Measurements from ENCODE around the gene CACNA1C.

CACNA1C gene

DNA sequence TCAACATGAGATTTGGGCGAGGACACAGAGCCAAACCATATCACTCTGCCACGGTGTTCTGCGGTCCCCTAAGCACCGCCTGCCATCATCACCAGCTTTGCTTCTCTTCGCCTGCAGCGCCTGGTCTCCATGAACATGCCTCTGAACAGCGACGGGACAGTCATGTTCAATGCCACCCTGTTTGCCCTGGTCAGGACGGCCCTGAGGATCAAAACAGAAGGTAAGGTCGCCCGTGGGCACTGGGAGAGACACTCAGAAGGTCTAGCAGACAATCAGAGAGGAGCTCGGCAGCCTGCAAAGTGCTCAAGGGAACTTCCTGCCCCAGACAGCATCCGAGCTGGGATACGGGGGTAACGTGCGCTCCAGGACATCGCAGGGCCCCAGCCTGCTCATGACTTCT, 616.0 kb downstream of the CACNA1C start:
- TF ChIP-seq, protein P1, sequence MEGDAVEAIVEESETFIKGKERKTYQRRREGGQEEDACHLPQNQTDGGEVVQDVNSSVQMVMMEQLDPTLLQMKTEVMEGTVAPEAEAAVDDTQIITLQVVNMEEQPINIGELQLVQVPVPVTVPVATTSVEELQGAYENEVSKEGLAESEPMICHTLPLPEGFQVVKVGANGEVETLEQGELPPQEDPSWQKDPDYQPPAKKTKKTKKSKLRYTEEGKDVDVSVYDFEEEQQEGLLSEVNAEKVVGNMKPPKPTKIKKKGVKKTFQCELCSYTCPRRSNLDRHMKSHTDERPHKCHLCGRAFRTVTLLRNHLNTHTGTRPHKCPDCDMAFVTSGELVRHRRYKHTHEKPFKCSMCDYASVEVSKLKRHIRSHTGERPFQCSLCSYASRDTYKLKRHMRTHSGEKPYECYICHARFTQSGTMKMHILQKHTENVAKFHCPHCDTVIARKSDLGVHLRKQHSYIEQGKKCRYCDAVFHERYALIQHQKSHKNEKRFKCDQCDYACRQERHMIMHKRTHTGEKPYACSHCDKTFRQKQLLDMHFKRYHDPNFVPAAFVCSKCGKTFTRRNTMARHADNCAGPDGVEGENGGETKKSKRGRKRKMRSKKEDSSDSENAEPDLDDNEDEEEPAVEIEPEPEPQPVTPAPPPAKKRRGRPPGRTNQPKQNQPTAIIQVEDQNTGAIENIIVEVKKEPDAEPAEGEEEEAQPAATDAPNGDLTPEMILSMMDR (conservative IDR thresholded peaks at IDR 0.05), result no peak
- TF ChIP-seq ZFX (IDR thresholded peaks at IDR 0.05), result no peak
- H3K27ac ChIP-seq, result no peak overlapping the region

DNA sequence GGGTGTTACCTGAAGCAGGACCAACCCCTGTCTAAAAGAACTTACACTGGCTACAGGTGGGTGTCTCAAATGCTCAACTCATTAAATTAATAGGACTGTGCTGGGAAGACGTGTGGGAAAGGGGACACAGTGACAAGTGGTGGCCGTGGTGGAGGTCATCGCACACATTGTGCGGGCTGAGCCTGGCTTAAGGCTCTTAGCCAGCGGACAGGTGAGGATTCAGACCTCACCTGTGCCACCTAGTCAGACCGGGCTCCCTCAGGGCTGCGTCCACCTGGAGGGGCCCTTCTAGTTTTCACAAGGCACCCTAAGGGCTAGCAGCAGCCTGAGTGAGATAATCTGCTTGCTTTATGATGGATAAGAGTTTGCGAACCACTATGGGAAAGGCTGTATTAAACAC, 616.8 kb downstream of the CACNA1C start:
- no peak overlapping the region for H3K27ac ChIP-seq
- TF ChIP-seq, protein P1 (conservative IDR thresholded peaks at IDR 0.05), result no peak
- TF ChIP-seq ZFX (IDR thresholded peaks at IDR 0.05), result no peak

DNA sequence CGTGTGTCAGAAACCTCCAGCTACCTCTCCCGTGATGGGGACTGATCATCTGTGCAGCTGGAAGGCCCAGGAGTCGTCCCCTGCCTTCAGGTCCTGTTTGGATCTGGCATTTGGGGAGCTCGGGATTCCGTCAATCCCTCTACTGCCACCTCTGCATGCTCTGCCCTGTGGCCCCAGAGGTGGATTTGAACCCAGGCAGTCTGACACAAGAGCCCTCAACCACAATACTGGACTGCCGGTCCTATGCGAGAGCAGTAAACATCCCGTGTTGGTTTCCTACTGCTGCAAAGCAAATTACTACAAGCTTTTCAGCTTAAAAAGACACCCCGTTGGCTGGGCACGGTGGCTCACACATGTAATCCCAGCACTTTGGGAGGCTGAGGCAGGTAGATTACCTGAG, 620.1 kb downstream of the CACNA1C start:
- H3K27ac ChIP-seq, result no peak overlapping the region
- TF ChIP-seq ZFX (IDR thresholded peaks at IDR 0.05), result no peak
- TF ChIP-seq, protein P1 (conservative IDR thresholded peaks at IDR 0.05), result no peak

DNA sequence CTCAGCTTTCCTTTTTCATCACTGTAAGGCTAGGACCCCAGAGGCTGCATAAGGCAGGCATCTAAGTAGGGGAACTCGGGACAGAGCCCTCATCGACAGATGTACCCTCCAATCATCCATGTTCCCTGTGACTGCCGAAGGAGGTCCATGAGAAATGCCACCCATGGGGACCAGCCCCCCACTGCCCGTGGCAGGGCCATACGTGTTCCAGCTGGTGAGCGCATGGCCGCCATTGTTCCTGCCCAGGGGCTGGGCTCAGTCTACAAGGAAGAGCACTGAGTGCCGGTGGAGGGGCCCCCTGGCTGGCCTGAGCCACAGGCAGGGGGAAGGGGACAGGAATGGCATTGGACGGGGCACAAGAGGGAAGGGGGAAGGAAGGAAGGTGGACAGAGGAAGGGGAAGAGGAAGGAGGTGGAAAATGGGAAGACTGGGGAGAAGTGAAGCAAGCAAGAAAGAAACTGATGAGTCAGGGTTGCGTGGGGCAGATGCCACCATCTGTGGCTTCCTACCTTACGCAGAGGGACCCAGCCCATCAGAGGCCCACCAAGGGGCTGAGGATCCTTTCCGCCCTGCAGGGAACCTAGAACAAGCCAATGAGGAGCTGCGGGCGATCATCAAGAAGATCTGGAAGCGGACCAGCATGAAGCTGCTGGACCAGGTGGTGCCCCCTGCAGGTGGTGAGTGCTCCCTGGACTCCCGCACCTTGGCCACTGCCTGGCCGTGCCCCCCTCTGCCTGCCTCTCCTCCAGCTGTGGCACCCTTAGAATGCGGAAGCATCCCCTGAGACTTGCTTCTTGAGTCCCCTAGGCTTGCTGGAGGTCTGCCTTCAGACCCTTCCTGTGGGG, 621.4 kb downstream of the CACNA1C start:
- no peak for TF ChIP-seq ZFX (IDR thresholded peaks at IDR 0.05)
- TF ChIP-seq, protein P1 (conservative IDR thresholded peaks at IDR 0.05), result no peak
- H3K27ac ChIP-seq, result no peak overlapping the region

DNA sequence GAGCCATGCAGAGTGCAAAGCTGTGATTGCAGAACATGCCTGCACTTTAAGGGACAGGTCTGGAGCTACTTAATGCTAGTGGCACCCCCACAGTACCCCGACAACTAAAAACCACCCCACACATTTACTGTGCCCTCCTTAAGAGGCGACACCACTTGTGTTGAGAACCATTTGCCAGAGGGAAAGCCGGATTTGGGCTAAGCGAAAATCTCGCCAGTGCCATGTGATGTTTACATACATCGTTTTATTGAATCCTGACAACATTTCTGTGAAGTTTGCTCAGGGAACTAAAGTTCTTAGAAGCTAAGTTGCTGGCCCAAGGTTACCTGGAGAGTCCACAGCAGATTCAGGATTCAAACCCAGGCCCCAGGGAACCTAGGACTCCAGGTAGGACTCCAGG, 623.0 kb downstream of the CACNA1C start:
- no peak for TF ChIP-seq ZFX (IDR thresholded peaks at IDR 0.05)
- TF ChIP-seq, protein P1 (conservative IDR thresholded peaks at IDR 0.05), result no peak
- peak overlapping the region; percentile 8; the same call in 1 of the 2 replicates for H3K27ac ChIP-seq

DNA sequence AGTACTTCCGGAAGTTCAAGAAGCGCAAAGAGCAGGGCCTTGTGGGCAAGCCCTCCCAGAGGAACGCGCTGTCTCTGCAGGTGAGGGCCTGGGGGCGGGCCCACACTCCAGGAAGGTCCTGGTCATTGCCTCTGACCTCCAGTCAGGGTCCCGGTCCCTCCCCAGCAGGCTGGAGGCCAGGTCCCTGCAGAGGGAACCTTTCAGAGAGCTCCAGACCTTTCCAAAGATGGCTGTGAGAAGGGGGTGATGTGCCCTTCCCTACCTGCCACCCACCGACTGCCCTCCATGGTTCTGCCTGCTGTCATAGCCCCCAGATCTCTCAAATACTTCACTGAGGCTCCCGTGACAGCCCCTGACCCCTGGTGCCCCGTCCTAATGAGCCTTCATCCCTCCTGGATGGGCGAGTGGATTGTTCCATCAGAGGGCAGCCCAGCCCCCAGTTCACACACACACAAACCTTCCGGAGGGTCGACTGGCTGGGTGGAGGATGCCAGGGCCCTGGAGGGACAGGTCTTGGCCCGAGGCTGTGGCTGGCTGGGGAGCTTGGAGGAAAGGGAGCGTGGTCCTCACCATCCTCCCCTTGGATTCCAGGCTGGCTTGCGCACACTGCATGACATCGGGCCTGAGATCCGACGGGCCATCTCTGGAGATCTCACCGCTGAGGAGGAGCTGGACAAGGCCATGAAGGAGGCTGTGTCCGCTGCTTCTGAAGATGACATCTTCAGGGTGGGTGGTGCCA, 624.5 kb downstream of the CACNA1C start:
- TF ChIP-seq, protein P1 (conservative IDR thresholded peaks at IDR 0.05), result no peak
- no peak for TF ChIP-seq ZFX (IDR thresholded peaks at IDR 0.05)
- no peak overlapping the region for H3K27ac ChIP-seq

DNA sequence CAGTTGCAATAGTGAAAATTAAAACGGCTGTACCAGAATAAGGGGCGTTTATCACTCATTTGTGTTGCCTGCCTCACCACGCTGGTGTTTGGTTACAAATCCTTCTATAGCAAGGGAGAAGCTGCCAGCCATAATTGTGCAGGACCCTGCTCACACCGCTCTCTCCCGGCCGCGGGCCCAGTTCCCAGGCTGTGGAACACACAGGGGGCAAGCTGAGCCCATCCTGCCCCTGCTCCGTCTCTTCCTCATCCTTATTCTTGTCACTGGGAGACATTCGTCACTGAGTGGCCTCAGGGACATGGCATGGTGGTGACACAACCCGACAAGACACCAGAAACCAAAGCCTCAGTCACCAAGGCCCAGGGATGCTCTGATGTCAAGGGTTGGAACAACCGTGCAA, 625.6 kb downstream of the CACNA1C start:
- TF ChIP-seq, protein P1 (conservative IDR thresholded peaks at IDR 0.05), result no peak
- TF ChIP-seq ZFX (IDR thresholded peaks at IDR 0.05), result no peak
- H3K27ac ChIP-seq, result no peak overlapping the region

Data from C4-2B (cell line).